Cardiac muscle cell (in vitro differentiated cells and primary cell): Measurements from ENCODE around the gene FBXO48. TPM values are rescaled to one million over a fixed set of nuclear protein-coding genes. Genes with fewer than 3 reads are reported as not detected.
A peak's percentile ranks its signal among the peaks of the same experiment; 100 is the strongest.

Experiments used
- DNase-seq, 2 donors: peaks; one replicate each; pipeline versions ENCODE4 v3.0.0 to v3.0.0-alpha.2; 2010 to 2017; ENCODE audit warnings: low read depth in 1 of 2, low spot score in 1 of 2
- H3K27ac ChIP-seq: fragments of 200-600 bp; sonication (generic); 2 replicates; pipeline ENCODE4 v1.5.1; 2016
- H3K27me3 ChIP-seq: fragments of 200-600 bp; sonication (generic); 2 replicates; pipeline ENCODE4 v1.6.0; 2016; ENCODE audit warnings: control low read depth
- H3K36me3 ChIP-seq: fragments of 200-600 bp; sonication (generic); 2 replicates; pipeline ENCODE4 v1.5.1; 2016; ENCODE audit warnings: control low read depth
- H3K4me1 ChIP-seq: fragments of 200-600 bp; sonication (generic); 2 replicates; pipeline ENCODE4 v1.8.1; 2017; ENCODE audit warnings: low read depth, mild to moderate bottlenecking, mixed run types
- H3K4me3 ChIP-seq: fragments of 200-600 bp; sonication (generic); 2 replicates; pipeline ENCODE4 v1.5.1; 2016; ENCODE audit warnings: mild to moderate bottlenecking
- H3K9me3 ChIP-seq: fragments of 200-600 bp; sonication (generic); 2 replicates; pipeline ENCODE4 v1.5.1; 2017; ENCODE audit warnings: low read depth, mild to moderate bottlenecking, control low read depth
- polyA plus RNA-seq: library from polyadenylated mRNA; unstranded; fragments of >200 nt; fragmentation: Nextera tagmentation; extraction: Ambion mirVana; gene quantifications from 2 replicates; pipeline ENCODE4 v1.2.1, GENCODE V29; 2016
- total RNA-seq: library from RNA; depleted of rRNA; stranded (reverse); fragments of >200 nt; gene quantifications from 2 replicates; pipeline ENCODE4 v1.2.3, GENCODE V29; 2016
- TF ChIP-seq, protein P1 (sequence below): IDR thresholded peaks from 2 replicates; pipeline ENCODE4 v1.5.1; 2012; ENCODE audit warnings: low read depth, mild to moderate bottlenecking, low read length

FBXO48 gene
- total and polyA plus RNA-seq, 2 experiments from 2014 or later = 0.50 to 0.66 TPM

DNA sequence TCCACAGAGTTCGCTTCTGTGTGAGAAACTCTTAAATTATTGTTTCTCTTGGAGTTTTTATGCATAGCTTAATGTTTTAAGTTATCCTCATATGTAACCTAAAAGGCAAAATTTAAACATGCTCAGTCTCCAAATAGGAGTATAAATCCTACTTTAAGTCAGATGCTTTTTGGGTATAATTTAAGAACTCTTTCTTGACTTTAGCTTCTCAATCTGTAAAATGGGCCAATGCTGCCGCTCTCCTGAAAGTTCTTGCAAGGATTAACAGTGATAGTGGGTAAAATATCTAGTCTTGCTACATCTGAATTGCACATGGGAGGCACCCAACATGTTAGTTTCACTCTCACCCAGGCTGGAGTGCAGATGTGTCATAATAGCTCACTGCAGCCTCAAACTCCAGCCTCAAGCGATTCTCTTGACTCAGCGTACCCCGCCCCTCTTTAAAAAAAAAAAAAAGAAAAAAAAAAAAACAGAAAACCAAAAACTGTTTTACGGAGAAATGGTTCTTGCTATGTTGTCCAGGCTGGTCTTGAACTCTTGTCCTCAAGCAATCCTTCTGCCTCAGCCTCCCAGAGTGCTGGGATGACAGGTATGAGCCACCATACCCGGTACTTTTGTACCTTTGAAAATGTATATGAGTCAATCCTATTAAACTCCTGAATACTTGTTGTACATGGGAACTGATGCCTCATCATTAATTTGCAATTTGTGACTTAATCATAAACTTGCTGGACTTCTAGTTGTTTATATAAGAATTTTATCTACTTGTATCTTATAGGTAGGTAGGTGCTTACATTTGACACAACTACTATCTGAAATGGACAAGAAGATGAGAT, 1.8 kb downstream of the FBXO48 start:
- peaks cover 6% of the 10 kb centered on the region for H3K4me1 ChIP-seq
- no peaks in the 10 kb centered on the region for H3K9me3 ChIP-seq
- no peak overlapping the region for H3K4me3 ChIP-seq
- DNase-seq = no peak
- TF ChIP-seq, protein P1, sequence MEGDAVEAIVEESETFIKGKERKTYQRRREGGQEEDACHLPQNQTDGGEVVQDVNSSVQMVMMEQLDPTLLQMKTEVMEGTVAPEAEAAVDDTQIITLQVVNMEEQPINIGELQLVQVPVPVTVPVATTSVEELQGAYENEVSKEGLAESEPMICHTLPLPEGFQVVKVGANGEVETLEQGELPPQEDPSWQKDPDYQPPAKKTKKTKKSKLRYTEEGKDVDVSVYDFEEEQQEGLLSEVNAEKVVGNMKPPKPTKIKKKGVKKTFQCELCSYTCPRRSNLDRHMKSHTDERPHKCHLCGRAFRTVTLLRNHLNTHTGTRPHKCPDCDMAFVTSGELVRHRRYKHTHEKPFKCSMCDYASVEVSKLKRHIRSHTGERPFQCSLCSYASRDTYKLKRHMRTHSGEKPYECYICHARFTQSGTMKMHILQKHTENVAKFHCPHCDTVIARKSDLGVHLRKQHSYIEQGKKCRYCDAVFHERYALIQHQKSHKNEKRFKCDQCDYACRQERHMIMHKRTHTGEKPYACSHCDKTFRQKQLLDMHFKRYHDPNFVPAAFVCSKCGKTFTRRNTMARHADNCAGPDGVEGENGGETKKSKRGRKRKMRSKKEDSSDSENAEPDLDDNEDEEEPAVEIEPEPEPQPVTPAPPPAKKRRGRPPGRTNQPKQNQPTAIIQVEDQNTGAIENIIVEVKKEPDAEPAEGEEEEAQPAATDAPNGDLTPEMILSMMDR = no peak
- H3K27ac ChIP-seq = no peak overlapping the region
- no peaks in the 10 kb centered on the region for H3K27me3 ChIP-seq
- no peaks in the 10 kb centered on the region for H3K36me3 ChIP-seq

DNA sequence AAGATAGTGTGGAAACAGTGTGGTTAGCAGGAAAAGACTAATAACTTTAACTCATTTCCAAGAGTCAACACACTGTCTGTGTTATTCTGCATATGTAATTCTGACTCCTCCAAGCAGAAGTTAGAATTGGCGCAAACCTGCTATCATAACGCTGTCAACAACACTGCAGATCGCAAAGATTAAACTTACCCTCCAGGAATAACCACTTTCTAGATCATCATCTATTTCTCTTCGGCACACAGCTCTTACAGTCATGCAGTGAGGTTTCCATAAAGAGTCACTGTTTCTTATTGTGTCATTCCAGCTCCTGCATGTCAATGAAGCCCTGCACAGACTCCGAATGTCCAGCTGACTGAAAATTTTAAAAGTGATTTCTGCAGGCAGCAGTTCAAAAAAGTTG, 2.4 kb downstream of the FBXO48 start:
- no peaks in the 10 kb centered on the region for H3K9me3 ChIP-seq
- H3K27me3 ChIP-seq = no peaks in the 10 kb centered on the region
- H3K27ac ChIP-seq = no peak overlapping the region
- peaks cover 6% of the 10 kb centered on the region for H3K4me1 ChIP-seq
- TF ChIP-seq, protein P1 = no peak
- DNase-seq = no peak
- no peak overlapping the region for H3K4me3 ChIP-seq
- no peaks in the 10 kb centered on the region for H3K36me3 ChIP-seq

GRCh38 chr2:68463287-68463877, 3.7 kb downstream of the FBXO48 start:
- no peaks in the 10 kb centered on the region for H3K9me3 ChIP-seq
- H3K36me3 ChIP-seq = no peaks in the 10 kb centered on the region
- no peak overlapping the region for H3K27ac ChIP-seq
- TF ChIP-seq, protein P1 = peak; percentile 70
- no peaks in the 10 kb centered on the region for H3K27me3 ChIP-seq
- peak; percentile 75 to 76 for DNase-seq
- peaks cover 5% of the 10 kb centered on the region for H3K4me1 ChIP-seq
- H3K4me3 ChIP-seq = no peak overlapping the region

- Histone ChIP-seq H3K9me3 (no peaks in the 10 kb centered on the region), H3K36me3 (no peaks in the 10 kb centered on the region), H3K4me1 (no peaks in the 10 kb centered on the region), H3K27ac (no peak overlapping the region), H3K27me3 (no peaks in the 10 kb centered on the region), H3K4me3 (no peak overlapping the region)
- TF ChIP-seq, protein P1 = no peak
- DNase-seq = peak in 1 of 2 donors; percentile 49
Observed at GRCh38 chr2:68458981-68459380, 8.1 kb downstream of the FBXO48 start.

- Histone ChIP-seq H3K4me3 (no peak overlapping the region), H3K4me1 (no peaks in the 10 kb centered on the region), H3K36me3 (no peaks in the 10 kb centered on the region), H3K27me3 (no peaks in the 10 kb centered on the region), H3K9me3 (no peaks in the 10 kb centered on the region), H3K27ac (no peak overlapping the region)
- TF ChIP-seq, protein P1 = no peak
- no peak for DNase-seq
Observed at GRCh38 chr2:68456198-68456597, 10.9 kb downstream of the FBXO48 start.
